Panc1 (cell line): ENCODE measurements around the gene QRFP. TPM values are rescaled to one million over a fixed set of nuclear protein-coding genes. Genes with fewer than 3 reads are reported as not detected.

ENCODE experiments used
- ATAC-seq: fragments of 200-7000 bp; cut with Tn5 transposase; 2 replicates; pipeline ENCODE4 v1.9.1; 2020; ENCODE audit warnings: mild to moderate bottlenecking, moderate library complexity
- BruUV-seq: library from RNA; stranded (reverse); fragments of 400-500 nt; replicated peaks from 2 replicates; lab custom pipeline; 2021; lab: Mats Ljungman, UMichigan
- CTCF ChIA-PET: fragments of 300-600 bp; sonication (Branson Sonifier 250); formaldehyde crosslinking; loops from one replicate; lab custom pipeline; 2022; ENCODE audit warnings: antibody characterized with exemption; lab: Charles Lee
- POLR2A ChIA-PET: fragments of 300-600 bp; sonication (Branson Sonifier 250); formaldehyde crosslinking; loops from one replicate; lab custom pipeline; 2022; ENCODE audit warnings: antibody characterized with exemption; lab: Charles Lee
- DNase-seq: peaks from one replicate; pipeline ENCODE4 v3.0.0-alpha.2; 2010; ENCODE audit warnings: low read depth, low spot score
- H3K27ac ChIP-seq: 2 replicates; pipeline ENCODE4 v1.5.1; 2011; ENCODE audit warnings: mild to moderate bottlenecking, low read length, inconsistent platforms
- H3K27me3 ChIP-seq: fragments of 200-500 bp; sonication (Bioruptor generic); 2 replicates; pipeline ENCODE4 v1.6.0; 2014; ENCODE audit warnings: low read length, inconsistent platforms; ENCODE audit not compliant: control insufficient read depth, insufficient read depth
- H3K36me3 ChIP-seq: fragments of 200-500 bp; sonication (Bioruptor generic); 2 replicates; pipeline ENCODE4 v1.5.1; 2014; ENCODE audit warnings: inconsistent platforms, mild to moderate bottlenecking, low read length, moderate library complexity; ENCODE audit not compliant: control insufficient read depth, insufficient read depth
- H3K4me1 ChIP-seq: 2 replicates; pipeline ENCODE4 v1.5.1; 2011; ENCODE audit warnings: inconsistent platforms, mild to moderate bottlenecking, low read length, moderate library complexity; ENCODE audit not compliant: control insufficient read depth, insufficient read depth
- H3K4me3 ChIP-seq, 2 experiments: 2 replicates each; pipeline ENCODE4 v1.5.1; 2011 to 2012; ENCODE audit warnings: low read depth in 2 of 2, low read length in 2 of 2, mild to moderate bottlenecking in 2 of 2, inconsistent platforms in 1 of 2, moderate library complexity in 1 of 2
- H3K9me3 ChIP-seq: fragments of 200-500 bp; sonication (Bioruptor generic); 2 replicates; pipeline ENCODE4 v1.5.1; 2014; ENCODE audit warnings: low read depth, mild to moderate bottlenecking, inconsistent platforms, low read length, moderate library complexity; ENCODE audit not compliant: control insufficient read depth, insufficient read depth
- CTCF ChIP-seq: fragments of 450-650 bp; IDR thresholded peaks from 2 replicates; pipeline ENCODE4 v1.5.1; 2017; ENCODE audit warnings: mild to moderate bottlenecking
- POLR2AphosphoS5 ChIP-seq: IDR thresholded peaks from 2 replicates; pipeline ENCODE4 v1.6.1; 2012; ENCODE audit warnings: mild to moderate bottlenecking, low read depth, low read length, moderate library complexity
- REST ChIP-seq, 2 experiments: IDR thresholded peaks; 2 replicates each; pipeline ENCODE4 v1.6.1; 2011 to 2012; ENCODE audit warnings: low read depth in 2 of 2, control low read depth in 1 of 2, low read length in 1 of 2, mild to moderate bottlenecking in 1 of 2, moderate library complexity in 1 of 2; ENCODE audit not compliant: insufficient read depth in 1 of 2
- SIN3A ChIP-seq: IDR thresholded peaks from 2 replicates; pipeline ENCODE4 v1.6.1; 2012; ENCODE audit warnings: low read depth, mild to moderate bottlenecking, low read length, moderate library complexity, borderline replicate concordance; ENCODE audit not compliant: insufficient read depth
- TCF7L2 ChIP-seq: IDR thresholded peaks from 2 replicates; pipeline ENCODE4 v1.6.1; 2011; ENCODE audit warnings: mild to moderate bottlenecking, low read depth, low read length, inconsistent platforms
- in situ Hi-C: cut with HindIII; loops from 2 replicates; pipeline ENCODE4 v1.10.0; 2016; ENCODE audit warnings: low sequenced_read_pairs, low pct_unique_long_range_greater_than_20kb
- intact Hi-C: fragments of 100-400 bp; cut with micrococcal nuclease; formaldehyde crosslinking; loops from one replicate; pipeline ENCODE4 v1.10.0; 2022; ENCODE audit not compliant: unreplicated experiment
- total RNA-seq: library from RNA; stranded (reverse); gene quantifications from one replicate; pipeline ENCODE4 v1.2.1, GENCODE V29; 2021; ENCODE audit not compliant: unreplicated experiment

The QRFP gene
- total RNA-seq, 1 experiment from 2014 or later = not detected

- TF ChIP-seq SIN3A = no peak
- ChIA-PET POLR2A (no interaction called here), CTCF (no interaction called here)
- in situ Hi-C loops = no loop called here
- Histone ChIP-seq H3K4me3 (no peak overlapping the region), H3K9me3 (no peaks in the 10 kb centered on the region), H3K27ac (no peak overlapping the region), H3K4me1 (no peaks in the 10 kb centered on the region), H3K36me3 (no peaks in the 10 kb centered on the region), H3K27me3 (no peaks in the 10 kb centered on the region)
- intact Hi-C loops = no loop called here
- DNase-seq = no peak
- no peak for ATAC-seq
- BruUV-seq = no TSS peak
Observed at GRCh38 chr9:130918826-130919558, 22.4 kb upstream of the QRFP start.

- no peaks in the 10 kb centered on the region for H3K4me1 ChIP-seq
- H3K9me3 ChIP-seq = no peaks in the 10 kb centered on the region
- ChIA-PET CTCF (no interaction called here), POLR2A (interaction anchor here (0.7 kb wide), 1 partner anchor 152 kb away, joined by 4 read pairs; no protein-coding TSS in a partner anchor)
- in situ Hi-C loops (no loop called here), intact Hi-C loops (no loop called here)
- H3K27me3 ChIP-seq = no peaks in the 10 kb centered on the region
- no peak overlapping the region for H3K27ac ChIP-seq
- no peaks in the 10 kb centered on the region for H3K36me3 ChIP-seq
- no peak overlapping the region for H3K4me3 ChIP-seq
- ATAC-seq (no peak), DNase-seq (no peak)
- BruUV-seq = no TSS peak
- TF ChIP-seq TCF7L2 (no peak), CTCF (no peak), SIN3A (no peak), POLR2AphosphoS5 (no peak), REST (IDR thresholded peaks at IDR 0.05; ENCODE audit: insufficient read depth in 1 of 2, low read depth in 2 of 2, low read length in 1 of 2) (no peak)
Observed at GRCh38 chr9:130918101-130918825, 21.7 kb upstream of the QRFP start.
